Activated T-cell treated with anti-CD3 and anti-CD28 coated beads, Interleukin-2, amount 50 U/mL, for 4 hours (primary cell): ENCODE data around the gene TBC1D10B. TPM values are rescaled to one million over a fixed set of nuclear protein-coding genes. Genes with fewer than 3 reads are reported as not detected.
"Not testable (repeated sequence)": the region's sequence is repeated elsewhere in the genome, so short reads cannot be mapped to it uniquely, and the experiment has no call there.

ENCODE experiments used
- ATAC-seq, 2 donors: fragments of 200-7000 bp; cut with Tn5 transposase; one replicate each; pipeline ENCODE4 v1.10.0; 2021
- DNase-seq: peaks from one replicate; pipeline ENCODE4 v3.0.0-alpha.2; 2020
- H3K27me3 Mint-ChIP-seq: one replicate; pipeline ENCODE4 v1.8.0; 2021; ENCODE audit warnings: low read depth, mixed read lengths
- H3K36me3 Mint-ChIP-seq: one replicate; pipeline ENCODE4 v1.8.0; 2022; ENCODE audit warnings: mixed read lengths; ENCODE audit not compliant: insufficient read depth
- H3K4me1 Mint-ChIP-seq: one replicate; pipeline ENCODE4 v1.8.0; 2021; ENCODE audit warnings: low read depth, mixed read lengths
- H3K4me3 Mint-ChIP-seq: one replicate; pipeline ENCODE4 v1.8.0; 2021; ENCODE audit warnings: mild to moderate bottlenecking, moderate library complexity, mixed read lengths
- H3K9me3 Mint-ChIP-seq: one replicate; pipeline ENCODE4 v1.8.0; 2021; ENCODE audit warnings: mixed read lengths
- total RNA-seq, 3 donors: library from RNA; stranded (reverse); gene quantifications; one replicate each; pipeline ENCODE4 v1.2.1, GENCODE V29; 2021

The TBC1D10B gene
- total RNA-seq, 3 donors from 2014 or later: 48.2 to 52.5 (median 49.6) TPM

DNA sequence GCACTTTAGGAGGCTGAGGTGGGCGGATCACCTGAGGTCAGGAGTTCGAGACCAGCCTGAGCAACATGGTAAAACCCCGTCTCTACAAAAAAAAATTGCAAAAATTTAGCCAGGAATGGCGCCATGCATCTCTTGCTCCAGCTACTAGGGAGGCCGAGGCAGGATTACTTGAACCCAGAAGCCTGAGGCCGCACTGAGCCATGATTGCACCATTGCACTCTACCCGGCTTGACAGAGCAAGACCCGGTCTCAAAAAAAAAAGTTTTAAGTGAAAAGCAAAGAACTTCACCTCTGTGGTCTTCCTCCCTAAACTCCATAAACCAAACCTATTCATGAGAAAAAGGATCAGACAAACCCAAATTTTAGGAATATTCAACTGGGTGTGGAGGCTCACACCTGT is 22.2 kb downstream of the TBC1D10B start:
- H3K4me1 Mint-ChIP-seq: peaks cover 26% of the 10 kb centered on the region
- no peaks in the 10 kb centered on the region for H3K9me3 Mint-ChIP-seq
- H3K4me3 Mint-ChIP-seq: no peak overlapping the region
- no peaks in the 10 kb centered on the region for H3K27me3 Mint-ChIP-seq
- H3K36me3 Mint-ChIP-seq: peaks cover 17% of the 10 kb centered on the region
- DNase-seq: no peak
- ATAC-seq: no peak

DNA sequence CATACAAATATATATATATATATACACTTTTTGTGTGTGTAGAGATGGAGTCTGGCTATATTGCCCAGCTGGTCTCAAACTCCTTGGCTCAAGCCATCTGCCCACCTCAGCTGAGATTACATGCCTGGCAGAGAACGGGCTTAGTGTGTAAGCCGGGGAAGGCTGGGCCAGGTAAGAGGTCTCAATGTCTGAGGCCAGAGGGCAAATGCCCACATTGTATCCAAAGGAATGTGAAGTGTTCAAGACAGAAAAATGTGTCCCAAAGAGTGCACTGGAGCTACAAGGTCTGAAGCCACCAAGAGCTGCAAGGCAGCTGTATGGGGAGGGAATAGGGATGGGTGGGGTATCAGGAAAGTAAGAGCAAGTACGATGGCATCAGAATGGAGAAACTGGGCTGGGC is 24.0 kb downstream of the TBC1D10B start:
- Mint-ChIP-seq H3K27me3 (no peaks in the 10 kb centered on the region), H3K4me1 (peaks cover 17% of the 10 kb centered on the region), H3K9me3 (no peaks in the 10 kb centered on the region), H3K36me3 (peaks cover 13% of the 10 kb centered on the region), H3K4me3 (no peak overlapping the region)
- ATAC-seq (no peak), DNase-seq (no peak)

DNA sequence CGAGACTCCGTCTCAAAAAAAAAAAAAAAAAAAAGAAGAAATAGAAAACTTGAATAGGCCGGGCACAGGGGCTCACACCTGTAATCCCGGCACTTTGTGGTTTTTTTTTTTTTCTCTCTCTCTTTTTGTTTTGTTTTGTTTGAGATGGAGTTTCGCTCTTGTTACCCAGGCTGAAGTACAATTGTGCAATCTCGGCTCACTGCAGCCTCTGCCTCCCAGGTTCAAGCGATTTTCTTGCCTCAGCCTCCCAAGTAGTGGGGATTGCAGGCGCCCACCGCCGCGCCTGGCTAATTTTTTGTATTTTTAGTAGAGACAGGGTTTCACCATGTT is 26.8 kb downstream of the TBC1D10B start:
- not testable (repeated sequence) for H3K27me3 Mint-ChIP-seq, H3K4me3 Mint-ChIP-seq, H3K4me1 Mint-ChIP-seq, DNase-seq, H3K9me3 Mint-ChIP-seq, ATAC-seq, H3K36me3 Mint-ChIP-seq

DNA sequence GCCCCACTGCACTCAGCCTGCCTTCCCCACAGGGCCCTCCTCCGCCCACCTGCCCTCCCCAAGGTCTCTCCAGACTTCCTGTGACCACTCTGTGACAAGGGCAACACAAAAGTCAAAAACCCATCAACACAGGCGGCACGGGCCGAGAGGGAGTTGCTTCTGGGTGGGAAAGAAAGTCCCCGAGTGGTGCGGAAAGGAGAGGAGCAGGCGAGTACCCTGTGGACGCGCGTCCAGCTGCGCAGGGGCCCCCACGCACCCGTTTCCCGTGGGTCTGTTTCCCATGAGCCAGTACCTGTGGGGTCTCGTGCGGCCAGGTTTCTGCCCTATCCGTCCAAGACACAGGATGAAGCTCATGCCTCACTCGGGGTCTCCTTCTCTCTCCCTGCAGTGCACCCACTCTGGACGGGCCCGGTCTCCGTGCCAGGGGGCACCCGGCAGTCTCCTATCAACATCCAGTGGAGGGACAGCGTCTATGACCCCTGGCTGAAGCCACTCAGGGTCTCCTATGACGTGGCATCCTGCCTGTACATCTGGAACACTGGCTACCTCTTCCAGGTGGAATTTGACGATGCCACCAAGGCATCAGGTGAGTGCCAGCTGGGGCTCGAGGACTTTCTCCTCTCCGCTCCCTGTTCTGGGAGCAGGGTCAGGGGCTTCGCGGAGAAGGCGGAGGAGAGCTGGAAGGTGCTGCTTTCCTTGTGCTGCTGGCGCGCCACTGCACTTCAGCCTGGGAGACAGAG is 27.4 kb downstream of the TBC1D10B start:
- no peaks in the 10 kb centered on the region for H3K4me1 Mint-ChIP-seq
- ATAC-seq: no peak
- H3K9me3 Mint-ChIP-seq: no peaks in the 10 kb centered on the region
- DNase-seq: no peak
- H3K4me3 Mint-ChIP-seq: no peak overlapping the region
- no peaks in the 10 kb centered on the region for H3K27me3 Mint-ChIP-seq
- H3K36me3 Mint-ChIP-seq: no peaks in the 10 kb centered on the region

DNA sequence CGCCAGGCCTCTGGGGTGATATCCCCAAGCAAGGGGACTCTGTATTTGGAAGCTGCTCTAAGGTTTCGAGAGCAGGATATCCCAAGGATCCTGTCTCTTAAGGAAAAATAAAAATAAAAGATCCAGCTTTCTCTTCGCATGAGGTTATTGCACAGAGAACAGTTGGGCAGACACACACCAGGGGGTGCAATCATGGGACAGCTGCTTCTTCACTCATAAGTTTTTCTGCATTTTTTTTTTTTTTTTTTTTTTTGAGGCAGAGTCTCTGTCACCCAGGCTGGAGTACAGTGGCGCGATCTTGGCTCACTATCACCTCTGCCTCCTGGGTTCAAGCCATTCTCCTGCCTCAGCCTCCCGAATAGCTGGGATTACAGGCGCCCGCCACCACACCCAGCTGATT is 28.3 kb downstream of the TBC1D10B start:
- not testable (repeated sequence) for H3K4me1 Mint-ChIP-seq, H3K36me3 Mint-ChIP-seq, H3K4me3 Mint-ChIP-seq, H3K9me3 Mint-ChIP-seq, ATAC-seq, H3K27me3 Mint-ChIP-seq, DNase-seq

DNA sequence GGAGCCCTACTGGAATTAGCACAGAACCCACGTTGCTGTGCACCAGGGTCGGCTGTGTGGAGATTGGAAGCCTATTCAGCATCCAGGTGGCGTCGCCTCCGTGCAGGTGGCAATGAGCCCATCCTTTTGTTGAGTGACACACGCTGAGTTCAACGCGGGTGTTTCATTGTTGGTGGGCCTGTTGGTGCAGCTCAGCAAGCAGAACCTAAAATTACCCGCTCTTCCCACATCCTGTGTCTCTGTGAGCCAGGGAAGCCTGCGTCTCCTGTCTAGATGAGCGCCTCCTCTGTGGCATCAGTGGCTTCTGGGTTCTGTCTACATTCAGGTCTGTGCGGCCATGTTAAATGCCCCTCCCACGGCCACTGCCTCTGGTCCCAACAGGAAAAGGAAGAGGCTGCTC is 29.7 kb downstream of the TBC1D10B start:
- H3K4me1 Mint-ChIP-seq: peaks cover 9% of the 10 kb centered on the region
- H3K9me3 Mint-ChIP-seq: no peaks in the 10 kb centered on the region
- no peak overlapping the region for H3K4me3 Mint-ChIP-seq
- H3K27me3 Mint-ChIP-seq: no peaks in the 10 kb centered on the region
- H3K36me3 Mint-ChIP-seq: no peaks in the 10 kb centered on the region
- no peak for ATAC-seq
- DNase-seq: no peak

DNA sequence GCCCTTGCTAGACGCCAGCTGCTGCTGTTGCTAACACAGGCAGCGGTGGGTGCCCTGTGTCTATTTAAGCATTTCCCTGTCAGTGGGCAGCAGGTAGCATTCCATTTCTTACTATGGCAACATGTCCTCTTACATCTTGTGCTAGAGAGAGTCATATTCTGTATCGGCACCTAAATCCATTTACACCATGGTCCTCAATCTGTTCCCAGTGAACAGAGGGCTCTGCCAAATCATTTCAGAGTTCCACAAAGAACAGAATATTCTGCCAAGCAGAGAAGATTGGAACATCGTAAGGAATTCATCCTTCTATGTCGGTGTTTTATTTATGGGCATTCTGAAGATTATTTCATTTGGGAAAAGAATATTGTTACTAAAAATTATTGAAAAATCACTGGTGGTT is 31.6 kb downstream of the TBC1D10B start:
- H3K4me1 Mint-ChIP-seq: peaks cover 12% of the 10 kb centered on the region
- ATAC-seq, H3K9me3 Mint-ChIP-seq, DNase-seq, H3K4me3 Mint-ChIP-seq, H3K36me3 Mint-ChIP-seq, H3K27me3 Mint-ChIP-seq: not testable (repeated sequence)

DNA sequence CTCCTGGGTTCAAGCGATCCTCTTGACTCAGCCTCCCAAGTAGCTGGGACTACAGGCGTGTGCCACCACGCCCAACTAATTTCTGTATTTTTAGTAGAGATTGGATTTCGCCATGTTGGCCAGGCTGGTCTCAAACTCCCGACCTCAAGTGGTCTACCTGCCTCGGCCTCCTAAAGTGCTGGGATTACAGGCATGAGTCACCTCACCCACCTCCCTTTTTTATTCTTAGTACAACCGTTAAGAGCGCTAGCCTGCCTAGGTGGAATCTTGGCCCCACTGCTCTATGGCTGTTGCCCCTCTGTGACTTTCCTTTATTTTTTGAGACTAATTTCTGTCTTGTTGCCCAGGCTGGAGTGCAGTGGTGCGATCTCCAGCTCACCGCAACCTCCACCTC is 32.3 kb downstream of the TBC1D10B start:
- not testable (repeated sequence) for H3K36me3 Mint-ChIP-seq, H3K4me3 Mint-ChIP-seq, DNase-seq, H3K9me3 Mint-ChIP-seq, ATAC-seq, H3K27me3 Mint-ChIP-seq
- H3K4me1 Mint-ChIP-seq: peaks cover 13% of the 10 kb centered on the region

DNA sequence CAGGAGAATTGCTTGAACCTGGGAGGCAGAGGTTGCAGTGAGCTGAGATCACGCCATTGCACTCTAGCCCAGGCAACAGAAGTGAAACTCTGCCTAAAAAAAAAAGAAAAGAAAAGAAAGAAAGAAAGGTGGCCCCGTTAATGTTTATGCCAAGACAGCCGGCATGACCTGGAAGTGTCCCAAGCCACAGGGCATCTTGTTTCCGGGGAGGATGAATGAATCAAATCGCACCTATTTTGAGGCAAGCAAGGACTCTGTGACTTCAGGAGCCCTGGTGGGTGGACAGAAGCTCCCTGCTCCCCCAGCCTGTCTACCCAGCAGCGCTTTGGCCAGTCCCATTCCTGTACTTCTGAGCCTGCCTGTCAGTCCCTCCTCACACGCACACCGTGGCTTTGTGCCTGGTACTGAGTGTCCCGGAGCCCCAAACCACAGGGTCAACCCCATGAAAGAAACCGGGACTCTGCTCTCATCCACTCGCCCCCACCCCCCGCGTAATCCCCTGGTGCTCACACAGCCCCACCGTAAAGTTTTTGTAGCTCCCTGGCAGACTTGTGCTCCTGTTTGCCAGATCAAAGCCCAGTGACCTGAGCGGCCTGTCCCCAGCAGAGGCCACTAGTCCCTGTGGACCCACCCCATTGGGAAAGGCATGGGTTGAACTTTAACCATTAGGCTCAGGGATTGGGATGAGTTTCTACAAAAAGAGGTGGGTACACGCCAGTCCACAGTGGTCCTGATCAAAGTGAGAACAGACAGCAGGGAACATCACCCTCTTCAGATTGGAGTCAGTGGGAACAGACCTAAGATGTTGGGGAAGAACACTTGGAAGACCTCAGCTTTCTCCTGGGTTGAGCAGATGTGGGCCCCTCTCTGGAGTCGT is 34.5 kb downstream of the TBC1D10B start:
- no peaks in the 10 kb centered on the region for H3K27me3 Mint-ChIP-seq
- peak overlapping the region; percentile 83 for H3K4me3 Mint-ChIP-seq
- peaks cover 22% of the 10 kb centered on the region for H3K4me1 Mint-ChIP-seq
- ATAC-seq (peak; percentile 0 to 1), DNase-seq (no peak)
- no peaks in the 10 kb centered on the region for H3K36me3 Mint-ChIP-seq
- H3K9me3 Mint-ChIP-seq: no peaks in the 10 kb centered on the region

DNA sequence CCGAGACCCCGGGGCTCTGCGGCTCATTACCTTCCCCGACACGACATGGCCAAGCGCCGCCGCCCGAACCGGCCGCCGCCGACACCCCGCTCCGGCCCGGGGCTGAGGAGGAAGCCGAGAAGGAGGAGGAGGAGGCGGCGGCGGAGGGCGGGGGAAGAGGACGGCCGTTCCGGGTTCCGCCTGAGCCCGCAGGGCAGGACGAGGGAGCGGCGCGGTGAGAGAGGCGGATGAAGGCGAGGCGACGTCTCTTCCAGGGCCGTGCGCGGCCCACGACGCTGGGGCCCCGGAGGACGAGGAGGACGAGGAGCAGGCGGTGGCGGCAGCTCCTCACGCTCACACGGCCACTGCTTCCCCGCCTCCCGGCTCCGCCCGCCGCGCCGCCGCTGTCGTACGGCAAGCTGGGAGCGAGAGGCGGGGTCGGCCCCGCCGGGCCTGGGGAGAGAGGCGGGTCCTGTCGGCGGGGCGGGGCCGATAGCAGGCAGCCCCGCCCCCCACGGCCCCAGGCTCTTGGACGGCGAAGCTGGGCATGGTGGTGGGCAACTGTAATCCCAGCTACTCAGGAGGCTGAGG is 35.2 kb downstream of the TBC1D10B start:
- DNase-seq (peak; percentile 78), ATAC-seq (peak; percentile 82 to 85)
- H3K36me3 Mint-ChIP-seq, H3K27me3 Mint-ChIP-seq, H3K9me3 Mint-ChIP-seq: not testable (repeated sequence)
- Mint-ChIP-seq H3K4me1 (peaks cover 25% of the 10 kb centered on the region), H3K4me3 (peak overlapping the region; percentile 83)

DNA sequence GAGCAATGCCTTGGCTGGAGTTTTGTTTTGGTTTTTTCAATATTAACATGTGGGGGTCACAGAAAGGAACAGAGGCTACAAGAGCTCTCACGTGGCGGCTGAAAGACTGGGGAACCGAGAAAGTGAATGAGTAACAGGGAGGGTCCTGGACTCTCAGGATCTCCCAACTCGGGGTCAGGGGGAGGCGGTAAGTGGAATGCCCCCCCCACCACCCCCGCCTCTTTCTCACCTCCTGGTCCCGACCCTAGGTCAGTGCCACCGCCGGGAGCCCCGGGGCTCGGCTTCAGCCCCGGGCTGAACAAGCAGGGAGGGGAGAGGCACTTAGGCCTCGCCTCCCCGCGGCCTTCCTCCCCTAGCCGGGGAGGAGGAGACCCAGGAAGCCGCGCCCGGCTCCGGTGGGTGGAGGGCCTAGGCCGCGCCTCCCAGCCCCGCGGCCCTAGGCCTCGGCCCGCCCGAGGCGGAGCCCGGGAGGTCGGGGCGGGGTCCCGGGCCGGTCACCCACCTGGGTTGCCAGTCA is 35.8 kb downstream of the TBC1D10B start:
- H3K4me3 Mint-ChIP-seq: peak overlapping the region; percentile 92
- peaks cover 27% of the 10 kb centered on the region for H3K4me1 Mint-ChIP-seq
- not testable (repeated sequence) for H3K9me3 Mint-ChIP-seq, H3K27me3 Mint-ChIP-seq, H3K36me3 Mint-ChIP-seq
- peak; percentile 94 to 95 for ATAC-seq
- peak; percentile 80 for DNase-seq

DNA sequence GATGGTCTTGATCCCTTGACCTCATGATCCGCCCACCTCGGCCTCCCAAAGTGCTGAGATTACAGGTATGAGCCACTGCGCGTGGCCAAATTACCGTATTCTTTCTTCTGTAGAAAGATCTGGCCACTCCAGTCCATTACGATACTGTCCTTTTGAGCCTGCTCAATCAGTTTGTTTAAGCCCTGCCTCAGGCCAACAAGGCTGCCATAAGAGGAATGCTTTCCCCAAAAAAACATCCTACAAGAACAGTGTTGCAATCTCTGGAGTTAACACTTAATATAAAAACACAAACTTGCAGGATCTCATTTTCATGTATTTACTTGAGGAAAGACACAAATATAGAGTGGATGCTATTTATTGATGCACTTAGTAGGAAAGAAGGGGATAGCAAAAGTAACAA is 46.1 kb downstream of the TBC1D10B start:
- not testable (repeated sequence) for ATAC-seq, H3K4me3 Mint-ChIP-seq, H3K9me3 Mint-ChIP-seq, H3K36me3 Mint-ChIP-seq, H3K27me3 Mint-ChIP-seq, DNase-seq
- H3K4me1 Mint-ChIP-seq: peaks cover 27% of the 10 kb centered on the region

DNA sequence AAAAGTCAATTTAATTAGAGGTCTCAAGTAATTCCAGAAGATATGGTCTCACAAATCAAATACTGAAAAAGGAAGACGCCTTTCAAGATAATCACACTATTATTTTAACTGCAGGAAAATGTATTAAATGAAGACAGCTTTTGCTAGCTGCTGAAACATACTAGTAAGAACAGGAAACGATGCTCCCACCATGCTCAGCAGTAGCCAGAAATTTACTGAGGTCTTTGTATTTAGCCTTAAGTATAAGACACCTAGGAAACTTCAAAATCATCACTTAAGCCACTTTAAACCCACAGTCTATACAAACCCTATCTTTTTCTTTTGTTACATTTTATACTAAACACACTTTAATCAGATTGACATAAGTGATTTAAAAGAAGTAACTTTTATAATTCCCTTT is 51.6 kb downstream of the TBC1D10B start:
- H3K27me3 Mint-ChIP-seq, ATAC-seq, H3K36me3 Mint-ChIP-seq, H3K4me3 Mint-ChIP-seq, DNase-seq, H3K9me3 Mint-ChIP-seq: not testable (repeated sequence)
- peaks cover 20% of the 10 kb centered on the region for H3K4me1 Mint-ChIP-seq

DNA sequence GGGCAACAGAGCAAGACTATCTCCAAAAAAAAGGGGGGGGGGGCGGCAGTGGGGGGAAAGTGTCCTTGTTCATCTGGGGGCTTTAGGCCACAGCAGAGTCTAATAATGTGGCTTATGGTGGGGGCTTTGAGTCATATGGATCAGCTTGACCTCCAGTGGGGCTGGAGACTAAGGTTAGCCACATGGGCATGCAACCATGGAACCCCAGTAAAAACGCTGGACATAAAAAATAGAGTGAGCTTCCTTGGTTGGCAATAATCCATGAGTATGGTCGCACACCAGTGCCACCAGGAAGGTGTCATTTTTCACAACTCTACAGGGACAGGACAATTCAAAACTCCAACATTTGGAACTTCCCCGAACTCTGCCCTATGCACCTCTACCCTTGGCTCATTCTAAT is 59.4 kb downstream of the TBC1D10B start:
- not testable (repeated sequence) for DNase-seq, ATAC-seq, H3K27me3 Mint-ChIP-seq, H3K4me3 Mint-ChIP-seq, H3K9me3 Mint-ChIP-seq, H3K36me3 Mint-ChIP-seq
- peaks cover 25% of the 10 kb centered on the region for H3K4me1 Mint-ChIP-seq
